Mammary epithelial cell (primary cell): ENCODE results near the gene CLDN10.

ENCODE experiments used
- CTCF ChIP-seq, 2 donors: IDR thresholded peaks in 1 of 2; conservative IDR thresholded peaks in 1 of 2; 2 replicates each; pipeline ENCODE4 v1.5.1; 2011 to 2012; ENCODE audit warnings: inconsistent platforms in 2 of 2, low read length in 2 of 2, mild to moderate bottlenecking in 2 of 2, control low read depth in 1 of 2, low read depth in 1 of 2; ENCODE audit not compliant: insufficient read depth in 1 of 2; ENCODE audit errors: extremely low read depth in 1 of 2
- EZH2 ChIP-seq: IDR thresholded peaks from 2 replicates; pipeline ENCODE4 v1.6.1; 2012; ENCODE audit warnings: low read length, inconsistent platforms, borderline replicate concordance

GRCh38 chr13:95614641-95615245, 62.2 kb downstream of the CLDN10 start:
- TF ChIP-seq CTCF (conservative IDR thresholded peaks at IDR 0.05 in 1 of 2, IDR thresholded peaks at IDR 0.05 in 1 of 2; ENCODE audit: extremely low read depth in 1 of 2, insufficient read depth in 1 of 2, low read depth in 1 of 2, low read length in 2 of 2) = peak in 1 of 2 donors; percentile 29
- no peak for TF ChIP-seq EZH2
